OCI-LY7 (cell line): Measurements from ENCODE around the gene ANK3. TPM values are rescaled to one million over a fixed set of nuclear protein-coding genes. Genes with fewer than 3 reads are reported as not detected.

Experiments used
- BruUV-seq: library from RNA; stranded (reverse); fragments of 400-500 nt; replicated peaks from 2 replicates; lab custom pipeline; 2021; lab: Mats Ljungman, UMichigan
- CTCF ChIA-PET: fragments of 300-600 bp; sonication (Branson Sonifier 250); formaldehyde crosslinking; loops from one replicate; lab custom pipeline; 2022; ENCODE audit warnings: antibody characterized with exemption; ENCODE audit not compliant: unreplicated experiment; lab: Charles Lee
- POLR2A ChIA-PET: fragments of 300-600 bp; sonication (Branson Sonifier 250); formaldehyde crosslinking; loops from one replicate; lab custom pipeline; 2022; ENCODE audit warnings: antibody characterized with exemption; lab: Charles Lee
- DNase-seq: peaks from one replicate; pipeline ENCODE4 v3.0.0-alpha.2; 2015; ENCODE audit warnings: low spot score
- H2AFZ ChIP-seq: fragments of 200-600 bp; sonication (generic), shearing (Covaris generic); 2 replicates; pipeline ENCODE4 v1.6.1; 2014; ENCODE audit warnings: mild to moderate bottlenecking, antibody characterized with exemption, low read length, moderate library complexity
- H3K27ac ChIP-seq: fragments of 200-600 bp; sonication (generic); 2 replicates; pipeline ENCODE4 v1.5.1; 2014; ENCODE audit warnings: mixed run types, low read depth, mild to moderate bottlenecking, moderate library complexity, low read length, inconsistent platforms; ENCODE audit not compliant: poor library complexity, severe bottlenecking
- H3K36me3 ChIP-seq: fragments of 200-600 bp; sonication (generic); 2 replicates; pipeline ENCODE4 v1.6.1; 2014; ENCODE audit warnings: mild to moderate bottlenecking, antibody characterized with exemption, low read length, moderate library complexity, mixed read lengths; ENCODE audit not compliant: insufficient read depth
- H3K4me1 ChIP-seq: fragments of 200-600 bp; sonication (generic); 2 replicates; pipeline ENCODE4 v1.5.1; 2014; ENCODE audit warnings: mild to moderate bottlenecking, low read length; ENCODE audit not compliant: insufficient read depth, poor library complexity, severe bottlenecking
- H3K4me2 ChIP-seq: fragments of 200-600 bp; sonication (generic); 2 replicates; pipeline ENCODE4 v1.6.1; 2014; ENCODE audit warnings: mild to moderate bottlenecking, low read length
- H3K4me3 ChIP-seq: fragments of 200-600 bp; sonication (generic); 2 replicates; pipeline ENCODE4 v1.5.1; 2014; ENCODE audit warnings: mild to moderate bottlenecking, low read depth, low read length; ENCODE audit not compliant: poor library complexity, severe bottlenecking
- H3K79me2 ChIP-seq: fragments of 200-600 bp; sonication (generic); 2 replicates; pipeline ENCODE4 v1.6.1; 2016; ENCODE audit warnings: low read depth, mild to moderate bottlenecking, low read length, moderate library complexity, mixed read lengths; ENCODE audit not compliant: insufficient read depth
- H3K9me2 ChIP-seq: fragments of 200-600 bp; sonication (generic); 2 replicates; pipeline ENCODE4 v1.6.1; 2016; ENCODE audit warnings: mild to moderate bottlenecking, low read length, mixed read lengths; ENCODE audit not compliant: insufficient read depth
- H3K9me3 ChIP-seq: fragments of 200-600 bp; sonication (generic); 2 replicates; pipeline ENCODE4 v1.6.1; 2014; ENCODE audit warnings: mild to moderate bottlenecking, mixed run types, low read length, mixed read lengths
- H4K20me1 ChIP-seq: fragments of 200-600 bp; sonication (generic); 2 replicates; pipeline ENCODE4 v1.6.1; 2014; ENCODE audit warnings: mild to moderate bottlenecking, antibody characterized with exemption, low read length, moderate library complexity, mixed read lengths; ENCODE audit not compliant: insufficient read depth
- EZH2phosphoT487 ChIP-seq: fragments of 200-600 bp; sonication (generic); IDR thresholded peaks from 2 replicates; pipeline ENCODE4 v1.6.1; 2018; ENCODE audit warnings: low read depth, borderline replicate concordance, mild to moderate bottlenecking, mixed run types, antibody characterized with exemption, low read length, moderate library complexity, mixed read lengths
- intact Hi-C: fragments of 100-400 bp; cut with micrococcal nuclease; formaldehyde crosslinking; loops from one replicate; pipeline ENCODE4 v1.10.0; 2022; ENCODE audit not compliant: unreplicated experiment
- total RNA-seq, 2 experiments: library from RNA; depleted of rRNA in 1 of 2; stranded (reverse); fragments of >200 nt in 1 of 2; shearing (Covaris generic) in 1 of 2; gene quantifications; 2 replicates each; pipeline ENCODE4 v1.2.3, GENCODE V29; 2014 to 2022
- TF ChIP-seq, protein P1 (sequence below): fragments of 200-600 bp; sonication (generic); conservative IDR thresholded peaks from 2 replicates; pipeline ENCODE4 v1.5.1; 2014; ENCODE audit warnings: mild to moderate bottlenecking, antibody characterized with exemption, low read length, moderate library complexity, mixed read lengths

ANK3 gene
- total RNA-seq, 2 experiments from 2014 or later = 0.13 to 0.49 TPM

DNA sequence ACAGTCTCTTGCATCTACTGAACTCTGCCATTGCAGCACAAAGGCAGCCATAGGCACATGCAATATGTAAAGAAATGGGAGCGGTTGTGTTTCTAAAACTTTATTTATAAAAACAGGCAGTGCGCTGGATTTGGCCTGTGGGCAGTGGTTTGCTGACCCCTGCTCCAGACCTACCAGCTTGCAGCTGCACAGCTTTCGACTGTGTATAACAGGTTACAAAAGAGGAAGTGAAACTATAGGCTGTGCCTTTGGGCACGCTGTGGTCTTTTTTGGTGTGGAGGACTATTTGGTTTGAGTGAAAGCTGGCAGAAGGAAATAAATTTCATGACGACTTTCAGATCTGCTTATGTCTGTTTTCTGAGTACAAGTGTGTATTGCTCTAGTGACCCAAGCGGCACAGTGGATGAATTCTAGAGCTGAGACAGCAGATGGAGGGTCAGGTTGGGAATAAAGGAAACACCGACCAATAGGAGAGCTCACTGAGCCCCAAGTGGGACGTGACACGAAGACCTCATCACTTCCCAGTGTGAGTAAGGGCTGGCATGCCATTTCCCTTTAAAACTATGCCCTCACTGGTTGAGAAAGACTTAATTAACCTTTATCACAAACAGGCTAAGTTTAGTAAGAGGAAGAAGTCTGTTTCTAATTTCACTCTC is 152.7 kb downstream of the ANK3 start:
- peak overlapping the region; percentile 85 for H2AFZ ChIP-seq
- H3K4me3 ChIP-seq = peak overlapping the region; percentile 63
- H4K20me1 ChIP-seq = no peaks in the 10 kb centered on the region
- no peak for TF ChIP-seq EZH2phosphoT487
- TF ChIP-seq, protein P1, sequence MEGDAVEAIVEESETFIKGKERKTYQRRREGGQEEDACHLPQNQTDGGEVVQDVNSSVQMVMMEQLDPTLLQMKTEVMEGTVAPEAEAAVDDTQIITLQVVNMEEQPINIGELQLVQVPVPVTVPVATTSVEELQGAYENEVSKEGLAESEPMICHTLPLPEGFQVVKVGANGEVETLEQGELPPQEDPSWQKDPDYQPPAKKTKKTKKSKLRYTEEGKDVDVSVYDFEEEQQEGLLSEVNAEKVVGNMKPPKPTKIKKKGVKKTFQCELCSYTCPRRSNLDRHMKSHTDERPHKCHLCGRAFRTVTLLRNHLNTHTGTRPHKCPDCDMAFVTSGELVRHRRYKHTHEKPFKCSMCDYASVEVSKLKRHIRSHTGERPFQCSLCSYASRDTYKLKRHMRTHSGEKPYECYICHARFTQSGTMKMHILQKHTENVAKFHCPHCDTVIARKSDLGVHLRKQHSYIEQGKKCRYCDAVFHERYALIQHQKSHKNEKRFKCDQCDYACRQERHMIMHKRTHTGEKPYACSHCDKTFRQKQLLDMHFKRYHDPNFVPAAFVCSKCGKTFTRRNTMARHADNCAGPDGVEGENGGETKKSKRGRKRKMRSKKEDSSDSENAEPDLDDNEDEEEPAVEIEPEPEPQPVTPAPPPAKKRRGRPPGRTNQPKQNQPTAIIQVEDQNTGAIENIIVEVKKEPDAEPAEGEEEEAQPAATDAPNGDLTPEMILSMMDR = no peak
- H3K27ac ChIP-seq = peak overlapping the region; percentile 99
- H3K9me3 ChIP-seq = no peaks in the 10 kb centered on the region
- no TSS peak for BruUV-seq
- POLR2A ChIA-PET = interaction anchor here (0.5 to 2.5 kb wide), 15 partner anchors 9 to 420 kb away, joined by 3 to 13 read pairs (median 4); no protein-coding TSS in a partner anchor
- no peaks in the 10 kb centered on the region for H3K79me2 ChIP-seq
- H3K36me3 ChIP-seq = no peaks in the 10 kb centered on the region
- H3K9me2 ChIP-seq = no peaks in the 10 kb centered on the region
- DNase-seq = peak; percentile 97
- peaks cover 73% of the 10 kb centered on the region for H3K4me1 ChIP-seq
- H3K4me2 ChIP-seq = peak overlapping the region; percentile 97
- CTCF ChIA-PET = interaction anchor here (1.3 to 1.4 kb wide), 2 partner anchors 22 to 197 kb away, joined by 4 to 6 read pairs; no protein-coding TSS in a partner anchor
- intact Hi-C loops = loop anchor here (2.0 to 10.0 kb wide), 7 partner anchors 28 to 1972 kb away; partner anchors contain the start of genes CCDC6, CDK1, CISD1 and IPMK

DNA sequence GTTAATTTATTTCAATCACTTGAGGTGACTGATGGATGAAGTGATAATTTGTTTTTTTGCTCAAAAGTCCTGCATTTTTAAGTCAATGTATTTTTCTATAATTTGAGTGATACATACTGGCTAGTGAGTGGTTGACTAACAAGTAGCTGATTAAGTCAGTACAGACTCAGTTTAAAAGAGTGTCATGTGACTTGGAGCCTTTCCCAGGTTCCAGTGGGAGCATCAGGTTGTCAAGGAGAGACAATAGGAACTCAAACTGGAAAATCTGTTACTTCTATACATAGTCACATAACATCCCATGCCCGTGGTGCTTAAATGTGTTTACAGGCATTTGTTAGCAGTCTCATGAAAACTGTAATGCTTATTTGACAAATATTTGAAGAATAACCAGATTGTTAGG is 154.7 kb downstream of the ANK3 start:
- TF ChIP-seq EZH2phosphoT487 = no peak
- TF ChIP-seq, protein P1 = no peak
- DNase-seq = no peak

More for the DNA sequence above, 154.7 kb downstream of the ANK3 start:
- no peaks in the 10 kb centered on the region for H3K36me3 ChIP-seq
- intact Hi-C loops = loop anchor here (10.0 kb wide), 3 partner anchors 680 to 1970 kb away; partner anchors contain the start of genes CISD1, IPMK and TFAM
- no peak overlapping the region for H3K4me3 ChIP-seq
- H4K20me1 ChIP-seq = no peaks in the 10 kb centered on the region
- CTCF ChIA-PET = no interaction called here
- no TSS peak for BruUV-seq
- no peaks in the 10 kb centered on the region for H3K79me2 ChIP-seq
- H3K4me1 ChIP-seq = peaks cover 92% of the 10 kb centered on the region
- H3K9me2 ChIP-seq = no peaks in the 10 kb centered on the region
- H2AFZ ChIP-seq = peak overlapping the region; percentile 83; the same call in 1 of the 2 replicates
- peak overlapping the region; percentile 9 for H3K27ac ChIP-seq
- no peaks in the 10 kb centered on the region for H3K9me3 ChIP-seq
- POLR2A ChIA-PET = interaction anchor here (1.0 to 2.3 kb wide), 4 partner anchors 10 to 22 kb away, joined by 3 to 25 read pairs (median 6); no protein-coding TSS in a partner anchor
- H3K4me2 ChIP-seq = peak overlapping the region; percentile 37; the same call in 1 of the 2 replicates
